Measurements from ENCODE around the gene ADAM19.
A peak's percentile ranks its signal among the peaks of the same experiment; 100 is the strongest.
"Not testable (repeated sequence)": the region's sequence is repeated elsewhere in the genome, so short reads cannot be mapped to it uniquely, and the experiment has no call there.

The ADAM19 gene

DNA sequence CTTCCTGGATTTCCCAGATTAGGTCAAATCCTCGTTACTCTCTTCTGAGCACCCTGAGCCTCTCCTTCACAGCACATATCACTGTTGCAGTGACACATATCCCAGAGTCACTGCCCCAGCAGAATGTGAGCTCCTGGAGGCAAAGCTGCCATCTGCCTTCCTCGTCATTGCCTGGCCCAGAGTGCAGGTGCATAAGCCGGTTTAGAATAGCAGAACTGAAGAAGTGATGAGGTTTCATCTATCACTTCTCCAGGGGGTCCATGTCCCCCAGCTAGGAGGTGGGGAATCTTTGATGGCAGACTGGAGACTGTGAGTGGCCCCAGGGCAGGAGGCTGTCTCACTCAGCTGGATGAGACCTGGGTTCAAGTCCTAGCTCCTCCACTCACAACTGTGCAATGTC is 89.8 kb downstream of the ADAM19 start:
- Mint-ChIP-seq H3K27ac (peak overlapping the region; percentile 95), H3K27me3 (no peaks in the 10 kb centered on the region), H3K4me1 (peaks cover 62% of the 10 kb centered on the region), H3K9me3 (peaks cover 2% of the 10 kb centered on the region), H3K4me3 (peak overlapping the region; percentile 51), H3K36me3 (peaks cover 82% of the 10 kb centered on the region)
- ATAC-seq: peak; percentile 67

DNA sequence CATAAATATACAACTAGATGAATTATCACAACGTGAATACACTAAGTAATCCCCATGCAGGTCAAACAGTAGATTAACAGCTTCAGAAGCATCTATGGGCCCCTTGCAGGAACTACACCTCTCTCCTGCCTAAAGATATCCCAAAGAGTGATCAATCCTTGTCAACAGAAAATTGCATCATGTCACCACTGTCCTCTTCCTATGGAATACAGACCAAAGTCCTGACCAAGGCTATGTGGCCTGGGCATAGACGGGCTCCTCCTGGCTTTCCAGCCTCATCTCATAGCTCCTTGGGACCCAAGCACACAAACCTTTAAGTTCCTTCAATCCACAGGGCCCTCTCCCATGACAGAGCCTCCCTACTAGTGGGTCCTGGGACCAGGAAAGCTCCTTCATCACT is 90.2 kb downstream of the ADAM19 start:
- Mint-ChIP-seq H3K27me3 (no peaks in the 10 kb centered on the region), H3K4me1 (peaks cover 67% of the 10 kb centered on the region), H3K9me3 (peaks cover 2% of the 10 kb centered on the region), H3K27ac (peak overlapping the region; percentile 95), H3K36me3 (peaks cover 77% of the 10 kb centered on the region), H3K4me3 (peak overlapping the region; percentile 51)
- ATAC-seq: no peak

DNA sequence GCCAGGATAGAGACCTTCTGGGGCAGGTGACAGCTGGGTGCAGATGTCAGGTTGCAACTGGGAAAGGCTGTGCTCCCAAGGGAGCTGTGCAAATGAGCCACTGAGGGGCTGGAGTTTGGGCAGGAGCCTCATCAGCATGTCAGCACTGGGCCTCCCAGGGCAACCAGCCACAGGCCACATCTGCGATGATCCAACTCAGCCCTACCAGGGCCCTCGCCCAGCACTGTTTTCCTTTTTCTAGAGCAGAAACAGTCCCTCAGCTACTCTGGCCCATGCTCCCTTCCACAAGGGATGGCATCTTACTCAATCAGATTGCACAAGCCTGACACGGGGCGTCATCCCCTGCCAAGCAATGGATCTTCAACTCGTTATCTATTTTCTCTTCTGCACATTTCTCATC is 90.8 kb downstream of the ADAM19 start:
- Mint-ChIP-seq H3K4me3 (no peak overlapping the region), H3K4me1 (peaks cover 71% of the 10 kb centered on the region), H3K36me3 (peaks cover 77% of the 10 kb centered on the region), H3K9me3 (peaks cover 2% of the 10 kb centered on the region), H3K27me3 (no peaks in the 10 kb centered on the region), H3K27ac (peak overlapping the region; percentile 95)
- no peak for ATAC-seq

DNA sequence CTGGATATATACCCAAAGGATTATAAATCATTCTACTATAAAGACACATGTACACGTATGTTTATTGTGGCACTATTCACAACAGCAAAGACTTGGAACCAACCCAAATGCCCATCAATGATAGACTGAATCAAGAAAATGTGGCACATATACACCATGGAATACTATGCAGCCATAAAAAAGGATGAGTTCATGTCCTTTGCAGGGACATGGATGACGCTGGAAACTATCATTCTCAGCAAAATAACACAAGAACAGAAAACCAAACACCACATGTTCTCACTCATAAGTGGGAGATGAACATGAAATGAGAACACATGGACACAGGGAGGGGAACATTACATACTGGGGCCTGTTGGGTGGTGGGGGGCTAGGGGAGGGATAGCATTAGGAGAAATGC is 92.9 kb downstream of the ADAM19 start:
- peak overlapping the region; percentile 95 for H3K27ac Mint-ChIP-seq
- H3K4me1 Mint-ChIP-seq: peaks cover 85% of the 10 kb centered on the region
- not testable (repeated sequence) for H3K9me3 Mint-ChIP-seq, H3K4me3 Mint-ChIP-seq, ATAC-seq, H3K27me3 Mint-ChIP-seq
- peaks cover 75% of the 10 kb centered on the region for H3K36me3 Mint-ChIP-seq

DNA sequence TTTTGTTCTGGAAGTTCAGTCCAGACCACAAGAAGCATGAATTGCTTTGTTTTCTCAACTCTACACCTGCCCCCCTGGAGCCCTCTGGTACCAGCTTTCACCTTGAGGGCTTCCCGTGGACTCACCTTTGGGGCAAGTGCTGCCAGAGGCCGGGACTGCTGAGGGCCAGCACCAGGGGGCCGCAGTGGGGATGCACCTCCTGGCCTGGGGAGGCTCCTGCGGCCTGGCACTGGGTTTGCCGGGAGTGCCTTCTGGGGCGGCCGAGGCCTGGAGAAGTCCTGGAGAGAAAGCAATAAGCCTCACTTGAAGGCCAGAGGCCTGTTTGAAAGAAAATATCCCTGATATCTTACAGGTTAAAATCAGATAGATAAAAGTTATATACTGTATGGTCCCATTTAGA is 93.9 kb downstream of the ADAM19 start:
- no peaks in the 10 kb centered on the region for H3K27me3 Mint-ChIP-seq
- peaks cover 75% of the 10 kb centered on the region for H3K36me3 Mint-ChIP-seq
- ATAC-seq: no peak
- H3K9me3 Mint-ChIP-seq: peaks cover 2% of the 10 kb centered on the region
- H3K4me3 Mint-ChIP-seq: no peak overlapping the region
- peaks cover 85% of the 10 kb centered on the region for H3K4me1 Mint-ChIP-seq
- H3K27ac Mint-ChIP-seq: peak overlapping the region; percentile 81

DNA sequence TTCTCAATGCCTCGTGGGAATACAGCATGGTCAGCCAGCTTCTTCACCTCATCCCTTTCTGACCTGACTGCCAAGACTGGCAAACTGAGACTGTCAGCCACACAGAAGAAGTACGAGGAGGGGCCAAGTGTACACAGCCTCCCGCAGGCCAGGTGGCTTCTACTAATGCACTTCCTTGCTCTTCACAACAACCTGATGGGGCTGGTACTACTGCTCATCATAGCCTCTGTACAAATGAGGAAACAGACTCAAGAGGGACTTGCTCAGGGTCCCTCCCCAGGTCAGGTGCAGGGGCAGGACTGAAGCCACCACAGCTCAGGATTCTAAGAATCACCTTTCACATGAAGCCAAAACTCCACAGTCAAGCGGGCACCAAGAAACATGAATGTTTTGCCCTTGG is 94.3 kb downstream of the ADAM19 start:
- ATAC-seq: peak; percentile 91
- peaks cover 82% of the 10 kb centered on the region for H3K4me1 Mint-ChIP-seq
- no peaks in the 10 kb centered on the region for H3K27me3 Mint-ChIP-seq
- H3K4me3 Mint-ChIP-seq: no peak overlapping the region
- H3K9me3 Mint-ChIP-seq: peaks cover 2% of the 10 kb centered on the region
- H3K27ac Mint-ChIP-seq: peak overlapping the region; percentile 81
- H3K36me3 Mint-ChIP-seq: peaks cover 75% of the 10 kb centered on the region

DNA sequence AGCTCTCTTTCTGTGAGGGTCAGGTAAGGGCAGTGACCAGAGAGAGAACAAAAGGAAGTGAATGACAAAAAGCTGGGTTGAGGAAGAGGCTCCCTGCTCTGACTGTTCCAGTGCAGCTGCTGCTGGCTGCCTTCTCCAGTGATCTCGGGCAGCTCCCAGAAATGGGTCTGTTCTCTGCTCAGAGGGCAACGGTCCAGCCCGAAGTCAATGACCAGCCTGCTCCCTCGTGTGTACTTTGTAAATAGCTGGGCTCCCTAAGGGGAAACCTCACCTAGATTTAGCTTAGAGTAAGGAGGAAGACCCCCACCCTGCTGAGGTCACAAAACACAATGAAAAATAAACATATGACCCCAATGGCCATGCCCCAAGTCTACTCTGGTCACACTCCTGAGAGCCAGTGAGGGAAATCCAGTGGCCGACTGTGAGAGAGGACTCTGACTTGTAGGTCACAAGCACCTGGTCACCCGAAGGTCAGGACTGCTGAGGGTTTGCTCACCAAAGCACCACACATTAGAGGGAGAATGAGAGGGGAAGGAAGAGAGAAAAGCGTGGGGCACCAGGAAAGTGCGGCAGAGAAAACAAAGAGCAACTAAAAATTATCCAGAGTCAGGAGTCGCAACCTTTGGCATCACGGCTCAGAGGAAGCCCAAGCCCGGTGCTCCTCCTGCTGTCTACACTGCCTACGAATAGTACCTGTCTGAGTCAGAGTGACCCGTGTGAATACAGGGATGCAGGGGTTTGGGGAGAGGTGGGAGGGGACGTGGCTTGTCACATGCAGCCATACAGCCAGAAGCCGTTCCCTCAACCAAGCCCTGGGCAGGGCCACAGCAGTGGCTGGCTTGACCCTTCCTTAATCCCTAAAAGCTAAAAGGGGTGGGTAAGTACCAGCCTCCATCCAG is 95.7 kb downstream of the ADAM19 start:
- Mint-ChIP-seq H3K27me3 (no peaks in the 10 kb centered on the region), H3K9me3 (peaks cover 2% of the 10 kb centered on the region), H3K4me3 (no peak overlapping the region), H3K4me1 (peaks cover 74% of the 10 kb centered on the region), H3K36me3 (peaks cover 74% of the 10 kb centered on the region), H3K27ac (peak overlapping the region; percentile 81)
- ATAC-seq: no peak

DNA sequence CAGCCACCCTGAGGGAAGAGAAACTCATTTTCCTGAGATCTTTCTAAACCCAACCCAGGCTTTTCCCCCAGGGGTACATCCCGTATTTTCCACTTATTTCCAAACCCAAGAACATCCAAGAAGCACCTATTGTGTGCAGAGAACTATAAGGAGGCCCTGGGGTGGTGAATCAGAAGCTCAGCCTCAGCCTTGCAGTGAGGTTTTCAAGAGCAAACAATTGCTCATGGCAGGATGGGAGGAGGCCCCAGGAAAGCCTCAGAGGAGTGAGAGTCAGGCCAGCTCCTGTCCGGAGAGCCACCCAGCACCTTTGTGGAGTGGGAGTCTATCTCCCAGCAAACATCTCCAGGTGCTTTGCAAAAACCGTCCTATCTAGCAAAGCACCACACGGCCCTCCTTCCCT is 96.4 kb downstream of the ADAM19 start:
- no peak for ATAC-seq
- H3K36me3 Mint-ChIP-seq: peaks cover 67% of the 10 kb centered on the region
- no peak overlapping the region for H3K4me3 Mint-ChIP-seq
- peaks cover 2% of the 10 kb centered on the region for H3K9me3 Mint-ChIP-seq
- peak overlapping the region; percentile 81 for H3K27ac Mint-ChIP-seq
- no peaks in the 10 kb centered on the region for H3K27me3 Mint-ChIP-seq
- peaks cover 67% of the 10 kb centered on the region for H3K4me1 Mint-ChIP-seq

DNA sequence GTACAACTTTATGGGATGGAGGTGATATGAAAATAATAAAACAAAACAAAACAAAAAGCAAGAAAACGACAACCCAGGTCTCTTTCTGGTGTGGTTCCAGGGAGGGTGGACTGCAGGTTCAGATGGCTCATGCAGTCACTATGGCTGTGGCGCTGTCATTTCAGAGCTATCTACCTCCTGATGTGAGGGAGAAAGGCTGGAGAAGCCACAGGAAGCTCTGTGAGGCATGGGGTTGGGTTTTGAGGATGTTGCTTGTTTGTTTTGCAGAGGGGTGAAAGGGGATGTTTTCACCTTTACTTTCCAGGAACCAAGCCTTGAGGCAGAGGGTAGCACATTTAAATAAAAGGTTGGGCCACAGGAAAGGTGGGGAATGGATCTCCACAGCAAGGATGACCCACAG is 96.8 kb downstream of the ADAM19 start:
- Mint-ChIP-seq H3K4me1 (peaks cover 65% of the 10 kb centered on the region), H3K4me3 (no peak overlapping the region), H3K36me3 (peaks cover 65% of the 10 kb centered on the region), H3K27ac (peak overlapping the region; percentile 81), H3K9me3 (peaks cover 2% of the 10 kb centered on the region), H3K27me3 (no peaks in the 10 kb centered on the region)
- ATAC-seq: no peak

DNA sequence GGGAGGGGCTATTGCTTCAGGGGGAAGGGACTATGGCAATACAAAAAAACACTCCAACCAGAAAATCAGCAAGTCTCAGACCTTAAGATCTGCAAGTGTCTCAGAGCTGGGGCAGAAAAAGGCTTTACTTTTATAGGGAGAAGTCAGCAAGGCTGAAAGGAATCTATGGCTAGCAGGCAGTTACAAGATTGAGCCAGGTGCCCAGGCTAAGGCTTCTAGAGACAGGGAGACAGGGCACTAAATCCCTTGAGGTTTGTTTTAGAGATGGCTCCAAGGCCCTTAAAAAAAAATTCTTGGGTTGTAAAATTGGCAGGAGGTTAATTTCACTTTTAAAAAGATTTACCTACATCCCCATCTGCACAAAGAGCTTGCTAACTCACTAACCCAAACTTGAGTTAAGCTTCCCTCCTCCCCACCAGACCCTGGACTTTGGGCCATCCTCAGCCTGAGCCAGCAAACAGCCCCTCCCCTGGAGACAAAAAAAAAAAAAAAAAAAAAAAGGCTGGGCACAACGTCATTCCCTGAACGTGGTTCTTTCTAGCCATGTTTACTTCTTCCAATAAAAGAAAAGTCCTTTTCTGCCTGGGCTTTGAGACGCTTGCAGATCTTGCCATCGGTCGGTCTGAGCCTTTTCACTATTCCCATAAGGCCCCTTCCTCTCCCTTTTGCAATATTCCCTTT is 97.6 kb downstream of the ADAM19 start:
- Mint-ChIP-seq H3K4me1 (peaks cover 72% of the 10 kb centered on the region), H3K27ac (peak overlapping the region; percentile 81), H3K4me3 (no peak overlapping the region), H3K27me3 (no peaks in the 10 kb centered on the region), H3K36me3 (peaks cover 65% of the 10 kb centered on the region), H3K9me3 (peaks cover 2% of the 10 kb centered on the region)
- no peak for ATAC-seq

DNA sequence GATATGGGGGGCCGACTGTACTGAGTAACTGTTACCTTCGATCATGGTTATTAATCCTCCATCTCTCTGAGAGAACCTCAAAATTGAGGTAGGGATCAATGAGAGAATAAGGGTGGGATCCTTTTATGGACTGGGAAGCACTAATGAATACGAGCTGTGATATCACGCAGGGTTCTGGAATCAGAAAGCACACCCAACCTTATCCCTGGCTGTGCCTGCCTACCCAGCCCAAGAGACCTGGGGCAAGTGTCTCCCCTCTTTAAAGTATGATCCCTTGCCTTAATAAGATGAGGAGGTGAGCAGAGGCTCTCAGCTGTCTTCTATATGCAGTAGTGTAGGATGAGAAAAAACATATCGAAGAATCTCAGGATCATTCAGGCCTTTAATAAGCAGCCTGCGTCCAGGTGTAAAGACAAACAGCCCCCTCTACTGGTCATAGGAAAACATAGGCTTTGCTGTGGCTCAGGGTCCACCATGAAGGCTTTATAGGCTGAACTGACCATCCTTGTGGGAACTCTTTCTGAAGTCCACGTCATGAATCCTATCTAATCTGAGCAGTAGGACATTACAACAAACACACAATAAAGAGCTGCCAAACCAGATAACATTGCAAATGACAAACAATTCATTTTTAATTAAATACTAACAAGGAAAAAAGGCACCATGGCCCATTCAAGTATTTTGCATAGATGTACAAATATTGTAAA is 98.7 kb downstream of the ADAM19 start:
- peaks cover 74% of the 10 kb centered on the region for H3K4me1 Mint-ChIP-seq
- no peaks in the 10 kb centered on the region for H3K9me3 Mint-ChIP-seq
- H3K27ac Mint-ChIP-seq: peak overlapping the region; percentile 81
- ATAC-seq: peak; percentile 54
- no peaks in the 10 kb centered on the region for H3K27me3 Mint-ChIP-seq
- H3K4me3 Mint-ChIP-seq: no peak overlapping the region
- H3K36me3 Mint-ChIP-seq: peaks cover 65% of the 10 kb centered on the region

DNA sequence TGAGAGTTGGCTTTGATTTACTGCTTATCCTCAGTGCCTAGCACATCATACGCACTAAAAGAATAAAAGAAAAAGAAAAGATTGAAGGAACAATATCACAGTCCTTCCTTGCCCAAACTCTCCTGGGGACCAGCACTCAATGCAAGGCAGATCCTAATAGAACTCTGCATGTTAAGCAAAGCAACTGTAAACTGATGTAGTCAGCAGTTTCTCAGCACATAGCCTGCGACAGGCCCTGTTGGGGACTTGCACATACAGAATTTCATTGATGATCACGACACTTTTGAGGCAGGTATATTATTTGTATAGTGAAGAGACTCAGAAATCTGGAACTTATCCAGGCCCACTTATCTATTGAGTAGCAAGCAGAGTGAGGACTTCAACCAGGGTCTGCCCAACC is 100.1 kb downstream of the ADAM19 start:
- H3K27ac Mint-ChIP-seq: peak overlapping the region; percentile 82
- no peak overlapping the region for H3K4me3 Mint-ChIP-seq
- H3K4me1 Mint-ChIP-seq: peaks cover 60% of the 10 kb centered on the region
- H3K27me3 Mint-ChIP-seq: no peaks in the 10 kb centered on the region
- H3K9me3 Mint-ChIP-seq: no peaks in the 10 kb centered on the region
- no peak for ATAC-seq
- H3K36me3 Mint-ChIP-seq: peaks cover 58% of the 10 kb centered on the region

DNA sequence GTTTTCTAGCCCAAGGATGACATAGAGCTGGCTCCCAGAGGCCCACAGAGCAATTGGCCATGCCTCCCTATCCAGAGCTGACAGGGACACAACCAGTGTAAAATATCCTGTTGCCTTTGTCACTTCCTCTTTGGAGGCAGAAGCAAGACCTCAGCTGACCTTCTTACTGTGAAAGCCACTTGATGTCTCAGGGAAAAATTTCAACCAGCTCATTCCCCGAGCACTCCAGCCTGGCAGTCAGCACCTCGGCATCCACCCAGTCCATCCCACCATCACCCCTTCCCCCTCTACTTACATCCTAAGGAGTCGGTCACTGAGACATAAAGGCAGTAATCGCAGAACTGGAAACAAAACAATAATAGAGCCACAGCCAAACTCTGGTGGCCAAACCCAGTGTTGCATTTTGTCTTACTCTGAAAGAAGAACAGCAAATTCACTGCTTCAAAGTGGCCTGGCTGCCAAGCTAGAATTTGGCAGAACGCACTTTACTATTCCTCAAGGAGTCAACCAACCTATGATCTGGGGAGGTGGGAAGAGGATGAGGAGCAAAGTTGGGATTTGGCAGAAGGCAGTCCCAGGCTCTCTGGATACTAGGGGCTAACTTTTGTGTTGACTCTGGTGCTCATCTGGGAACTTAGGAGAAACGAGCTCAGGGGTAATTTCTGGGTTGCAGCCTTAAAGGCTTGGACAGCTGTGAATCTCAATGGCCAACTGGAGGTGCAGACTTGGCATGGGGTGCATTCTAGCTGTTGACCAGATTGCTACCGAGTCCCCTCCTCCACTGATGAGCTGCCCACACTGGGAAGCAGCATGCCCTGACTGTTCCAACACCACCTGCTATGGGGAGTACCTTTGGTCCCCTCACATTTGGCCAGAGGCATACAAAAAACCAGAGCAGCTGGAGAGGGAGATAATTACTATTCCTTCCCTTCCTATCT is 101.9 kb downstream of the ADAM19 start:
- Mint-ChIP-seq H3K4me1 (peaks cover 43% of the 10 kb centered on the region), H3K27me3 (no peaks in the 10 kb centered on the region), H3K36me3 (peaks cover 44% of the 10 kb centered on the region), H3K4me3 (no peak overlapping the region), H3K9me3 (no peaks in the 10 kb centered on the region), H3K27ac (peak overlapping the region; percentile 82)
- ATAC-seq: no peak

DNA sequence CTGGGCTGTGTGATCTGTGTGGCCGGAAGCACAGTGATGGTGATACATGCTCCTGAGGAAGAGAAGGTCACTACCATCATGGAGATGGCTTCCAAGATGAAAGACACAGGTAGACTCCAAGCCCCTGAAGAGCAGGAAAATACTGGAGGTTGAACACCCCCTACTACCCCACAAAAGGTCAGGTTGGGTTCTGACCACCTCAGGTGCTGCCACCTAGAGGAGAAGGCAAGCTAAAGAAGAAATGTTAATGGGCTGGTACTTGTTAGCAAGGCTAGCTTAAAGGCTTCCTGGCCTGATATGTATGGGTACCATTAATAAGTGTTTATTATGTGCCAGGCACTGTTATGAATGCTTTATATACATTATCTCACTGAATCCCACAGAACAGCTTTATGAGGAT is 103.9 kb downstream of the ADAM19 start:
- peak overlapping the region; percentile 43 for H3K27ac Mint-ChIP-seq
- H3K4me3 Mint-ChIP-seq: no peak overlapping the region
- H3K9me3 Mint-ChIP-seq: no peaks in the 10 kb centered on the region
- ATAC-seq: no peak
- peaks cover 24% of the 10 kb centered on the region for H3K4me1 Mint-ChIP-seq
- no peaks in the 10 kb centered on the region for H3K27me3 Mint-ChIP-seq
- peaks cover 31% of the 10 kb centered on the region for H3K36me3 Mint-ChIP-seq
